ENCODE data around the gene ZCWPW2.
A peak's percentile ranks its signal among the peaks of the same experiment; 100 is the strongest.

The ZCWPW2 gene

DNA sequence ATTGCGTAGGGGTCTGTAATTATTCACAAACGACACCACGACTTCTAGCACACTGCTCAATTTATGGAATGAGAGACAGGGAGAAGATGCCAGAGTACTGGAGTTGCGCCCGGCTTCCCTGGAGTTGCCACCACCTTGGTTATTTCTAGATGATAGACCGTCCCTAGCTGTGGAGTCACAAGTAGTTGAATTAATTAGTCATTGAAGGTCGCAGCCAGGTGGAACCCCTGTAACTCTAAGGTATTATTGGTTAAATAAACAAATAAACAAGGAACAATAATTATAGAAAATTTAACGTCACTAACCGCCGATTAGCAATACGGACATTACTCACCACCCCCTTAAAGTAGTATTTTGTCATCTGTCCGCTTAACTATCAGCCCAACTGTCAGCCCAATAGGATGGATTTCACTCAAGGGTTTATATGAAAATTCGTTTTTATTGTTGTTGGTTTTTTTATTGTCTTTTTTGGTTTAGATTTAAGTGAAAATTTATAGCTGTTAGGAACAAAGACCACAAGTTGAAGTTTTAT lies 1.0 kb downstream of the ZCWPW2 start (continued):
- TF ChIP-seq, protein P1, sequence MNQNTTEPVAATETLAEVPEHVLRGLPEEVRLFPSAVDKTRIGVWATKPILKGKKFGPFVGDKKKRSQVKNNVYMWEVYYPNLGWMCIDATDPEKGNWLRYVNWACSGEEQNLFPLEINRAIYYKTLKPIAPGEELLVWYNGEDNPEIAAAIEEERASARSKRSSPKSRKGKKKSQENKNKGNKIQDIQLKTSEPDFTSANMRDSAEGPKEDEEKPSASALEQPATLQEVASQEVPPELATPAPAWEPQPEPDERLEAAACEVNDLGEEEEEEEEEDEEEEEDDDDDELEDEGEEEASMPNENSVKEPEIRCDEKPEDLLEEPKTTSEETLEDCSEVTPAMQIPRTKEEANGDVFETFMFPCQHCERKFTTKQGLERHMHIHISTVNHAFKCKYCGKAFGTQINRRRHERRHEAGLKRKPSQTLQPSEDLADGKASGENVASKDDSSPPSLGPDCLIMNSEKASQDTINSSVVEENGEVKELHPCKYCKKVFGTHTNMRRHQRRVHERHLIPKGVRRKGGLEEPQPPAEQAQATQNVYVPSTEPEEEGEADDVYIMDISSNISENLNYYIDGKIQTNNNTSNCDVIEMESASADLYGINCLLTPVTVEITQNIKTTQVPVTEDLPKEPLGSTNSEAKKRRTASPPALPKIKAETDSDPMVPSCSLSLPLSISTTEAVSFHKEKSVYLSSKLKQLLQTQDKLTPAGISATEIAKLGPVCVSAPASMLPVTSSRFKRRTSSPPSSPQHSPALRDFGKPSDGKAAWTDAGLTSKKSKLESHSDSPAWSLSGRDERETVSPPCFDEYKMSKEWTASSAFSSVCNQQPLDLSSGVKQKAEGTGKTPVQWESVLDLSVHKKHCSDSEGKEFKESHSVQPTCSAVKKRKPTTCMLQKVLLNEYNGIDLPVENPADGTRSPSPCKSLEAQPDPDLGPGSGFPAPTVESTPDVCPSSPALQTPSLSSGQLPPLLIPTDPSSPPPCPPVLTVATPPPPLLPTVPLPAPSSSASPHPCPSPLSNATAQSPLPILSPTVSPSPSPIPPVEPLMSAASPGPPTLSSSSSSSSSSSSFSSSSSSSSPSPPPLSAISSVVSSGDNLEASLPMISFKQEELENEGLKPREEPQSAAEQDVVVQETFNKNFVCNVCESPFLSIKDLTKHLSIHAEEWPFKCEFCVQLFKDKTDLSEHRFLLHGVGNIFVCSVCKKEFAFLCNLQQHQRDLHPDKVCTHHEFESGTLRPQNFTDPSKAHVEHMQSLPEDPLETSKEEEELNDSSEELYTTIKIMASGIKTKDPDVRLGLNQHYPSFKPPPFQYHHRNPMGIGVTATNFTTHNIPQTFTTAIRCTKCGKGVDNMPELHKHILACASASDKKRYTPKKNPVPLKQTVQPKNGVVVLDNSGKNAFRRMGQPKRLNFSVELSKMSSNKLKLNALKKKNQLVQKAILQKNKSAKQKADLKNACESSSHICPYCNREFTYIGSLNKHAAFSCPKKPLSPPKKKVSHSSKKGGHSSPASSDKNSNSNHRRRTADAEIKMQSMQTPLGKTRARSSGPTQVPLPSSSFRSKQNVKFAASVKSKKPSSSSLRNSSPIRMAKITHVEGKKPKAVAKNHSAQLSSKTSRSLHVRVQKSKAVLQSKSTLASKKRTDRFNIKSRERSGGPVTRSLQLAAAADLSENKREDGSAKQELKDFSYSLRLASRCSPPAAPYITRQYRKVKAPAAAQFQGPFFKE (tag by site-specific recombination; IDR thresholded peaks at IDR 0.05; ENCODE audit: borderline replicate concordance): no peak
- TF ChIP-seq, protein P2, sequence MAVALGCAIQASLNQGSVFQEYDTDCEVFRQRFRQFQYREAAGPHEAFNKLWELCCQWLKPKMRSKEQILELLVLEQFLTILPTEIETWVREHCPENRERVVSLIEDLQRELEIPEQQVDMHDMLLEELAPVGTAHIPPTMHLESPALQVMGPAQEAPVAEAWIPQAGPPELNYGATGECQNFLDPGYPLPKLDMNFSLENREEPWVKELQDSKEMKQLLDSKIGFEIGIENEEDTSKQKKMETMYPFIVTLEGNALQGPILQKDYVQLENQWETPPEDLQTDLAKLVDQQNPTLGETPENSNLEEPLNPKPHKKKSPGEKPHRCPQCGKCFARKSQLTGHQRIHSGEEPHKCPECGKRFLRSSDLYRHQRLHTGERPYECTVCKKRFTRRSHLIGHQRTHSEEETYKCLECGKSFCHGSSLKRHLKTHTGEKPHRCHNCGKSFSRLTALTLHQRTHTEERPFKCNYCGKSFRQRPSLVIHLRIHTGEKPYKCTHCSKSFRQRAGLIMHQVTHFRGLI (tag by site-specific recombination; IDR thresholded peaks at IDR 0.05): peak; percentile 70; the same call in 1 of the 2 replicates
- no peak for TF ChIP-seq ZSCAN23 (tag by site-specific recombination; IDR thresholded peaks at IDR 0.05)
- no peak for TF ChIP-seq SALL2 (tag by site-specific recombination; IDR thresholded peaks at IDR 0.05; ENCODE audit: borderline replicate concordance)
- TF ChIP-seq, protein P3, sequence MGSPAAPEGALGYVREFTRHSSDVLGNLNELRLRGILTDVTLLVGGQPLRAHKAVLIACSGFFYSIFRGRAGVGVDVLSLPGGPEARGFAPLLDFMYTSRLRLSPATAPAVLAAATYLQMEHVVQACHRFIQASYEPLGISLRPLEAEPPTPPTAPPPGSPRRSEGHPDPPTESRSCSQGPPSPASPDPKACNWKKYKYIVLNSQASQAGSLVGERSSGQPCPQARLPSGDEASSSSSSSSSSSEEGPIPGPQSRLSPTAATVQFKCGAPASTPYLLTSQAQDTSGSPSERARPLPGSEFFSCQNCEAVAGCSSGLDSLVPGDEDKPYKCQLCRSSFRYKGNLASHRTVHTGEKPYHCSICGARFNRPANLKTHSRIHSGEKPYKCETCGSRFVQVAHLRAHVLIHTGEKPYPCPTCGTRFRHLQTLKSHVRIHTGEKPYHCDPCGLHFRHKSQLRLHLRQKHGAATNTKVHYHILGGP (tag by site-specific recombination; IDR thresholded peaks at IDR 0.05): no peak
- TF ChIP-seq ZNF660 (tag by site-specific recombination; IDR thresholded peaks at IDR 0.05): no peak
- TF ChIP-seq KLF1 (tag by site-specific recombination; IDR thresholded peaks at IDR 0.05): no peak
- peak; percentile 36; the same call in 1 of the 2 replicates for TF ChIP-seq SP7 (tag by site-specific recombination; IDR thresholded peaks at IDR 0.05)
- TF ChIP-seq ZNF510 (tag by site-specific recombination; IDR thresholded peaks at IDR 0.05; ENCODE audit: insufficient replicate concordance): no peak
- no peak for TF ChIP-seq ZNF548 (tag by site-specific recombination; IDR thresholded peaks at IDR 0.05)
- no peak for TF ChIP-seq EGR2 (tag by site-specific recombination; IDR thresholded peaks at IDR 0.05; ENCODE audit: low read depth)
- no peak for TF ChIP-seq ZNF560 (tag by site-specific recombination; IDR thresholded peaks at IDR 0.05; ENCODE audit: borderline replicate concordance)
- TF ChIP-seq, protein P4, sequence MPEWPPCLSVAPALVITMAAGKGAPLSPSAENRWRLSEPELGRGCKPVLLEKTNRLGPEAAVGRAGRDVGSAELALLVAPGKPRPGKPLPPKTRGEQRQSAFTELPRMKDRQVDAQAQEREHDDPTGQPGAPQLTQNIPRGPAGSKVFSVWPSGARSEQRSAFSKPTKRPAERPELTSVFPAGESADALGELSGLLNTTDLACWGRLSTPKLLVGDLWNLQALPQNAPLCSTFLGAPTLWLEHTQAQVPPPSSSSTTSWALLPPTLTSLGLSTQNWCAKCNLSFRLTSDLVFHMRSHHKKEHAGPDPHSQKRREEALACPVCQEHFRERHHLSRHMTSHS (tag by site-specific recombination; IDR thresholded peaks at IDR 0.05): no peak
- no peak for TF ChIP-seq ZNF214 (tag by site-specific recombination; IDR thresholded peaks at IDR 0.05; ENCODE audit: borderline replicate concordance)
- TF ChIP-seq, protein P5, sequence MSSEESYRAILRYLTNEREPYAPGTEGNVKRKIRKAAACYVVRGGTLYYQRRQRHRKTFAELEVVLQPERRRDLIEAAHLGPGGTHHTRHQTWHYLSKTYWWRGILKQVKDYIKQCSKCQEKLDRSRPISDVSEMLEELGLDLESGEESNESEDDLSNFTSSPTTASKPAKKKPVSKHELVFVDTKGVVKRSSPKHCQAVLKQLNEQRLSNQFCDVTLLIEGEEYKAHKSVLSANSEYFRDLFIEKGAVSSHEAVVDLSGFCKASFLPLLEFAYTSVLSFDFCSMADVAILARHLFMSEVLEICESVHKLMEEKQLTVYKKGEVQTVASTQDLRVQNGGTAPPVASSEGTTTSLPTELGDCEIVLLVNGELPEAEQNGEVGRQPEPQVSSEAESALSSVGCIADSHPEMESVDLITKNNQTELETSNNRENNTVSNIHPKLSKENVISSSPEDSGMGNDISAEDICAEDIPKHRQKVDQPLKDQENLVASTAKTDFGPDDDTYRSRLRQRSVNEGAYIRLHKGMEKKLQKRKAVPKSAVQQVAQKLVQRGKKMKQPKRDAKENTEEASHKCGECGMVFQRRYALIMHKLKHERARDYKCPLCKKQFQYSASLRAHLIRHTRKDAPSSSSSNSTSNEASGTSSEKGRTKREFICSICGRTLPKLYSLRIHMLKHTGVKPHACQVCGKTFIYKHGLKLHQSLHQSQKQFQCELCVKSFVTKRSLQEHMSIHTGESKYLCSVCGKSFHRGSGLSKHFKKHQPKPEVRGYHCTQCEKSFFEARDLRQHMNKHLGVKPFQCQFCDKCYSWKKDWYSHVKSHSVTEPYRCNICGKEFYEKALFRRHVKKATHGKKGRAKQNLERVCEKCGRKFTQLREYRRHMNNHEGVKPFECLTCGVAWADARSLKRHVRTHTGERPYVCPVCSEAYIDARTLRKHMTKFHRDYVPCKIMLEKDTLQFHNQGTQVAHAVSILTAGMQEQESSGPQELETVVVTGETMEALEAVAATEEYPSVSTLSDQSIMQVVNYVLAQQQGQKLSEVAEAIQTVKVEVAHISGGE (tag by site-specific recombination; conservative IDR thresholded peaks at IDR 0.05; ENCODE audit: low read depth): no peak
- TF ChIP-seq SP3 (tag by site-specific recombination; IDR thresholded peaks at IDR 0.05): no peak
- TF ChIP-seq ZNF530 (tag by site-specific recombination; IDR thresholded peaks at IDR 0.05; ENCODE audit: low read depth): no peak
- no peak for TF ChIP-seq ZNF433 (tag by site-specific recombination; IDR thresholded peaks at IDR 0.05; ENCODE audit: low read depth)
- no peak for TF ChIP-seq ZNF549 (tag by site-specific recombination; IDR thresholded peaks at IDR 0.05)
- no peak for TF ChIP-seq BCL11B (tag by site-specific recombination; IDR thresholded peaks at IDR 0.05; ENCODE audit: low read depth)
- no peak for TF ChIP-seq ZNF792 (tag by site-specific recombination; IDR thresholded peaks at IDR 0.05)
- TF ChIP-seq HOXC10 (CRISPR knock-in tag; IDR thresholded peaks at IDR 0.05): no peak
- TF ChIP-seq, protein P6, sequence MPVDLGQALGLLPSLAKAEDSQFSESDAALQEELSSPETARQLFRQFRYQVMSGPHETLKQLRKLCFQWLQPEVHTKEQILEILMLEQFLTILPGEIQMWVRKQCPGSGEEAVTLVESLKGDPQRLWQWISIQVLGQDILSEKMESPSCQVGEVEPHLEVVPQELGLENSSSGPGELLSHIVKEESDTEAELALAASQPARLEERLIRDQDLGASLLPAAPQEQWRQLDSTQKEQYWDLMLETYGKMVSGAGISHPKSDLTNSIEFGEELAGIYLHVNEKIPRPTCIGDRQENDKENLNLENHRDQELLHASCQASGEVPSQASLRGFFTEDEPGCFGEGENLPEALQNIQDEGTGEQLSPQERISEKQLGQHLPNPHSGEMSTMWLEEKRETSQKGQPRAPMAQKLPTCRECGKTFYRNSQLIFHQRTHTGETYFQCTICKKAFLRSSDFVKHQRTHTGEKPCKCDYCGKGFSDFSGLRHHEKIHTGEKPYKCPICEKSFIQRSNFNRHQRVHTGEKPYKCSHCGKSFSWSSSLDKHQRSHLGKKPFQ (tag by site-specific recombination; IDR thresholded peaks at IDR 0.05): no peak
- TF ChIP-seq TCF7L2 (IDR thresholded peaks at IDR 0.05; ENCODE audit: borderline replicate concordance, low read depth, low read length): no peak
- TF ChIP-seq ZNF23 (tag by site-specific recombination; IDR thresholded peaks at IDR 0.05; ENCODE audit: borderline replicate concordance): no peak

Measured in HEK293 (cell line).